Activated naive CD4-positive, alpha-beta T cell treated with anti-CD3 and anti-CD28 coated beads, Interleukin-2, amount 10 ng/mL, durations not matched to agents 7 days and 5 days (primary cell): ENCODE data around the gene ISL1.

Experiments used
- CTCF ChIA-PET: fragments of 350-600 bp; sonication (Branson Sonifier 250); formaldehyde crosslinking; loops from one replicate; lab custom pipeline; 2021; ENCODE audit warnings: antibody characterized with exemption; lab: Charles Lee
- DNase-seq: peaks from one replicate; pipeline ENCODE4 v3.0.0-alpha.2; 2020
- H3K27ac Mint-ChIP-seq: one replicate; pipeline ENCODE4 v1.8.0; 2021; ENCODE audit warnings: mild to moderate bottlenecking, moderate library complexity, mixed read lengths
- H3K27me3 Mint-ChIP-seq: one replicate; pipeline ENCODE4 v1.8.0; 2021; ENCODE audit warnings: mild to moderate bottlenecking, mixed read lengths
- H3K36me3 Mint-ChIP-seq: one replicate; pipeline ENCODE4 v1.8.0; 2021; ENCODE audit warnings: mixed read lengths
- H3K4me1 Mint-ChIP-seq: one replicate; pipeline ENCODE4 v1.8.0; 2021; ENCODE audit warnings: mixed read lengths
- H3K4me3 Mint-ChIP-seq: one replicate; pipeline ENCODE4 v1.8.0; 2021; ENCODE audit warnings: mild to moderate bottlenecking, moderate library complexity, mixed read lengths
- H3K9me3 Mint-ChIP-seq: one replicate; pipeline ENCODE4 v1.8.0; 2021; ENCODE audit warnings: mixed read lengths

The ISL1 gene

GRCh38 chr5:51380603-51381207, 2.5 kb upstream of the ISL1 start:
- CTCF ChIA-PET: interaction anchor here (0.7 kb wide), 1 partner anchor 13 kb away, joined by 3 read pairs; no protein-coding TSS in a partner anchor
- H3K27ac Mint-ChIP-seq: no peak overlapping the region
- no peaks in the 10 kb centered on the region for H3K36me3 Mint-ChIP-seq
- peaks cover 5% of the 10 kb centered on the region for H3K4me1 Mint-ChIP-seq
- no peak overlapping the region for H3K4me3 Mint-ChIP-seq
- H3K9me3 Mint-ChIP-seq: no peaks in the 10 kb centered on the region
- DNase-seq: no peak
- H3K27me3 Mint-ChIP-seq: peaks cover 88% of the 10 kb centered on the region

GRCh38 chr5:51381761-51382474, 1.3 kb upstream of the ISL1 start:
- no peak overlapping the region for H3K4me3 Mint-ChIP-seq

GRCh38 chr5:51382521-51383130, 622 bp upstream of the ISL1 start:
- CTCF ChIA-PET: interaction anchor here (0.7 kb wide), 1 partner anchor 660 kb away, joined by 3 read pairs; no protein-coding TSS in a partner anchor
- peaks cover 94% of the 10 kb centered on the region for H3K27me3 Mint-ChIP-seq
- H3K9me3 Mint-ChIP-seq: no peaks in the 10 kb centered on the region
- H3K27ac Mint-ChIP-seq: no peak overlapping the region
- peaks cover 5% of the 10 kb centered on the region for H3K4me1 Mint-ChIP-seq
- H3K36me3 Mint-ChIP-seq: no peaks in the 10 kb centered on the region
- no peak for DNase-seq
- H3K4me3 Mint-ChIP-seq: peak overlapping the region; percentile 45

More at GRCh38 chr5:51381761-51382474, 1.3 kb upstream of the ISL1 start:
- DNase-seq: no peak
- CTCF ChIA-PET: interaction anchor here (0.7 kb wide), 1 partner anchor 659 kb away, joined by 3 read pairs; no protein-coding TSS in a partner anchor
- Mint-ChIP-seq H3K36me3 (no peaks in the 10 kb centered on the region), H3K4me1 (peaks cover 5% of the 10 kb centered on the region), H3K27me3 (peaks cover 94% of the 10 kb centered on the region), H3K9me3 (no peaks in the 10 kb centered on the region), H3K27ac (no peak overlapping the region)

GRCh38 chr5:51384281-51384840, 1.1 kb downstream of the ISL1 start:
- DNase-seq: no peak
- CTCF ChIA-PET: interaction anchor here (1.7 kb wide), 1 partner anchor 421 kb away, joined by 4 read pairs; no protein-coding TSS in a partner anchor

GRCh38 chr5:51385216-51385615, 2.0 kb downstream of the ISL1 start:
- Mint-ChIP-seq H3K9me3 (no peaks in the 10 kb centered on the region), H3K27ac (no peak overlapping the region), H3K27me3 (peaks cover 94% of the 10 kb centered on the region), H3K4me3 (no peak overlapping the region), H3K4me1 (peaks cover 5% of the 10 kb centered on the region), H3K36me3 (no peaks in the 10 kb centered on the region)
- DNase-seq: no peak
- CTCF ChIA-PET: interaction anchor here (1.7 kb wide), 1 partner anchor 422 kb away, joined by 4 read pairs; no protein-coding TSS in a partner anchor

More at GRCh38 chr5:51384281-51384840, 1.1 kb downstream of the ISL1 start:
- Mint-ChIP-seq H3K4me1 (peaks cover 5% of the 10 kb centered on the region), H3K36me3 (no peaks in the 10 kb centered on the region), H3K27ac (no peak overlapping the region), H3K4me3 (no peak overlapping the region), H3K27me3 (peaks cover 94% of the 10 kb centered on the region), H3K9me3 (no peaks in the 10 kb centered on the region)

- no peak overlapping the region for H3K4me3 Mint-ChIP-seq
- peaks cover 4% of the 10 kb centered on the region for H3K4me1 Mint-ChIP-seq
- no peak for DNase-seq
- H3K27me3 Mint-ChIP-seq: peaks cover 92% of the 10 kb centered on the region
- H3K27ac Mint-ChIP-seq: no peak overlapping the region
- no peaks in the 10 kb centered on the region for H3K36me3 Mint-ChIP-seq
- CTCF ChIA-PET: interaction anchor here (1.1 kb wide), 1 partner anchor 422 kb away, joined by 4 read pairs; no protein-coding TSS in a partner anchor
- no peaks in the 10 kb centered on the region for H3K9me3 Mint-ChIP-seq
These were observed 4.0 kb downstream of the ISL1 start for GRCh38 chr5:51386916-51387883.

GRCh38 chr5:51387884-51388275, 4.6 kb downstream of the ISL1 start:
- Mint-ChIP-seq H3K9me3 (no peaks in the 10 kb centered on the region), H3K27ac (no peak overlapping the region), H3K27me3 (peaks cover 87% of the 10 kb centered on the region), H3K36me3 (no peaks in the 10 kb centered on the region), H3K4me1 (peaks cover 2% of the 10 kb centered on the region), H3K4me3 (no peak overlapping the region)
- CTCF ChIA-PET: interaction anchor here (1.1 kb wide), 1 partner anchor 423 kb away, joined by 4 read pairs; no protein-coding TSS in a partner anchor
- no peak for DNase-seq

GRCh38 chr5:51388488-51389287, 5.4 kb downstream of the ISL1 start:
- CTCF ChIA-PET: interaction anchor here (0.8 to 1.1 kb wide), 2 partner anchors 9 to 424 kb away, joined by 3 to 4 read pairs; no protein-coding TSS in a partner anchor
- Mint-ChIP-seq H3K4me1 (peaks cover 2% of the 10 kb centered on the region), H3K27me3 (peaks cover 80% of the 10 kb centered on the region), H3K9me3 (no peaks in the 10 kb centered on the region), H3K4me3 (no peak overlapping the region), H3K27ac (no peak overlapping the region), H3K36me3 (no peaks in the 10 kb centered on the region)
- no peak for DNase-seq

- peaks cover 79% of the 10 kb centered on the region for H3K27me3 Mint-ChIP-seq
- no peak overlapping the region for H3K4me3 Mint-ChIP-seq
- H3K27ac Mint-ChIP-seq: no peak overlapping the region
- DNase-seq: no peak
- CTCF ChIA-PET: no interaction called here
- H3K4me1 Mint-ChIP-seq: no peaks in the 10 kb centered on the region
- H3K36me3 Mint-ChIP-seq: no peaks in the 10 kb centered on the region
- no peaks in the 10 kb centered on the region for H3K9me3 Mint-ChIP-seq
These were observed 6.0 kb downstream of the ISL1 start for GRCh38 chr5:51389288-51389576.

GRCh38 chr5:51389577-51390463, 6.6 kb downstream of the ISL1 start:
- no peaks in the 10 kb centered on the region for H3K4me1 Mint-ChIP-seq
- peaks cover 75% of the 10 kb centered on the region for H3K27me3 Mint-ChIP-seq
- no peak overlapping the region for H3K4me3 Mint-ChIP-seq
- CTCF ChIA-PET: interaction anchor here (0.6 kb wide), 1 partner anchor 16 kb away, joined by 4 read pairs; no protein-coding TSS in a partner anchor
- no peak overlapping the region for H3K27ac Mint-ChIP-seq
- H3K36me3 Mint-ChIP-seq: no peaks in the 10 kb centered on the region
- H3K9me3 Mint-ChIP-seq: no peaks in the 10 kb centered on the region
- no peak for DNase-seq

GRCh38 chr5:51391175-51391574, 7.9 kb downstream of the ISL1 start:
- H3K4me1 Mint-ChIP-seq: no peaks in the 10 kb centered on the region
- CTCF ChIA-PET: no interaction called here
- H3K36me3 Mint-ChIP-seq: no peaks in the 10 kb centered on the region
- no peak overlapping the region for H3K4me3 Mint-ChIP-seq
- H3K9me3 Mint-ChIP-seq: no peaks in the 10 kb centered on the region
- peaks cover 75% of the 10 kb centered on the region for H3K27me3 Mint-ChIP-seq
- H3K27ac Mint-ChIP-seq: no peak overlapping the region
- DNase-seq: no peak

GRCh38 chr5:51392689-51393199, 9.5 kb downstream of the ISL1 start:
- Mint-ChIP-seq H3K4me3 (no peak overlapping the region), H3K27ac (no peak overlapping the region), H3K9me3 (no peaks in the 10 kb centered on the region), H3K36me3 (no peaks in the 10 kb centered on the region), H3K27me3 (peaks cover 68% of the 10 kb centered on the region), H3K4me1 (no peaks in the 10 kb centered on the region)
- CTCF ChIA-PET: no interaction called here
- no peak for DNase-seq
